ENCODE data around the gene ARHGEF26.

The ARHGEF26 gene

GRCh38 chr3:154156530-154156929 lies 35.3 kb downstream of the ARHGEF26 start:
- DNase-seq: no peak

- no peak for DNase-seq
Observed at GRCh38 chr3:154161806-154162205, 40.6 kb downstream of the ARHGEF26 start.

GRCh38 chr3:154164387-154164786 lies 43.2 kb downstream of the ARHGEF26 start:
- no peak for DNase-seq

- no peak for DNase-seq
Observed at GRCh38 chr3:154168998-154169795, 48.0 kb downstream of the ARHGEF26 start.

- DNase-seq: no peak
Observed at GRCh38 chr3:154169796-154170110, 48.6 kb downstream of the ARHGEF26 start.

GRCh38 chr3:154170300-154170699 lies 49.1 kb downstream of the ARHGEF26 start:
- no peak for DNase-seq

GRCh38 chr3:154175041-154175440 lies 53.9 kb downstream of the ARHGEF26 start:
- DNase-seq: no peak

- no peak for DNase-seq
Observed at GRCh38 chr3:154176036-154176435, 54.8 kb downstream of the ARHGEF26 start.

GRCh38 chr3:154177406-154177805 lies 56.2 kb downstream of the ARHGEF26 start:
- no peak for DNase-seq

- no peak for DNase-seq
Observed at GRCh38 chr3:154178172-154178571, 57.0 kb downstream of the ARHGEF26 start.

- DNase-seq: no peak
Observed at GRCh38 chr3:154180836-154181691, 59.9 kb downstream of the ARHGEF26 start.

- DNase-seq: no peak
Observed at GRCh38 chr3:154182322-154182922, 61.2 kb downstream of the ARHGEF26 start.

- no peak for DNase-seq
Observed at GRCh38 chr3:154182975-154183374, 61.8 kb downstream of the ARHGEF26 start.

- no peak for DNase-seq
Observed at GRCh38 chr3:154184582-154184981, 63.4 kb downstream of the ARHGEF26 start.

GRCh38 chr3:154188437-154188836 lies 67.2 kb downstream of the ARHGEF26 start:
- DNase-seq: no peak

GRCh38 chr3:154188846-154189245 lies 67.7 kb downstream of the ARHGEF26 start:
- DNase-seq: no peak

- DNase-seq: no peak
Observed at GRCh38 chr3:154191520-154191919, 70.3 kb downstream of the ARHGEF26 start.

- DNase-seq: no peak
Observed at GRCh38 chr3:154192225-154192624, 71.0 kb downstream of the ARHGEF26 start.

- DNase-seq: no peak
Observed at GRCh38 chr3:154193000-154193615, 71.9 kb downstream of the ARHGEF26 start.

GRCh38 chr3:154194877-154195276 lies 73.7 kb downstream of the ARHGEF26 start:
- DNase-seq: no peak

- no peak for DNase-seq
Observed at GRCh38 chr3:154195620-154196356, 74.6 kb downstream of the ARHGEF26 start.

GRCh38 chr3:154197751-154198150 lies 76.6 kb downstream of the ARHGEF26 start:
- no peak for DNase-seq

Measured in T-helper 9 cell (primary cell).